IgD-negative memory B cell (primary cell): ENCODE results near the gene MMRN2. TPM values are rescaled to one million over a fixed set of nuclear protein-coding genes. Genes with fewer than 3 reads are reported as not detected.
A peak's percentile ranks its signal among the peaks of the same experiment; 100 is the strongest.
"Not testable (repeated sequence)": the region's sequence is repeated elsewhere in the genome, so short reads cannot be mapped to it uniquely, and the experiment has no call there.

ENCODE experiments used
- H3K27ac Mint-ChIP-seq, 3 donors: one replicate each; pipeline ENCODE4 v1.8.0; 2020 to 2022; ENCODE audit warnings: mild to moderate bottlenecking in 3 of 3, mixed read lengths in 3 of 3, moderate library complexity in 1 of 3
- H3K27me3 Mint-ChIP-seq: one replicate; pipeline ENCODE4 v1.8.0; 2021; ENCODE audit warnings: mixed read lengths
- H3K36me3 Mint-ChIP-seq: one replicate; pipeline ENCODE4 v1.8.0; 2020; ENCODE audit warnings: mild to moderate bottlenecking, mixed read lengths
- H3K4me1 Mint-ChIP-seq, 3 donors: one replicate each; pipeline ENCODE4 v1.8.0; 2020 to 2022; ENCODE audit warnings: mixed read lengths in 3 of 3, mild to moderate bottlenecking in 1 of 3
- H3K4me3 Mint-ChIP-seq, 4 donors: one replicate each; pipeline ENCODE4 v1.8.0; 2020 to 2022; ENCODE audit warnings: mild to moderate bottlenecking in 4 of 4, mixed read lengths in 4 of 4, moderate library complexity in 3 of 4
- H3K9me3 Mint-ChIP-seq, 3 donors: one replicate each; pipeline ENCODE4 v1.8.0; 2020 to 2021; ENCODE audit warnings: mixed read lengths in 3 of 3, mild to moderate bottlenecking in 1 of 3
- polyA plus RNA-seq: library from polyadenylated mRNA; unstranded; fragments of 300-500 nt; fragmentation: Illumina TruSeq; gene quantifications from one replicate; pipeline ENCODE4 v1.2.3, GENCODE V29; 2021

Gene MMRN2
- polyA plus RNA-seq, 1 donor from 2014 or later, result not detected

GRCh38 chr10:86955501-86956194, 1.8 kb downstream of the MMRN2 start:
- Mint-ChIP-seq H3K4me3 (no peak overlapping the region), H3K36me3 (peaks cover 3% of the 10 kb centered on the region), H3K9me3 (peaks cover 4 to 14% (median 6%) of the 10 kb centered on the region in 3 donors), H3K27ac (no peak overlapping the region), H3K27me3 (peaks cover 8% of the 10 kb centered on the region), H3K4me1 (no peaks in the 10 kb centered on the region)

GRCh38 chr10:86954681-86955500, 2.5 kb downstream of the MMRN2 start:
- Mint-ChIP-seq H3K4me3 (peak overlapping the region in 1 of 4 donors; percentile 37), H3K27ac (no peak overlapping the region)

GRCh38 chr10:86953747-86954680, 3.4 kb downstream of the MMRN2 start:
- peaks cover 4 to 18% (median 6%) of the 10 kb centered on the region in 3 donors for H3K9me3 Mint-ChIP-seq
- H3K36me3 Mint-ChIP-seq, result peaks cover 3% of the 10 kb centered on the region
- no peaks in the 10 kb centered on the region for H3K4me1 Mint-ChIP-seq
- H3K4me3 Mint-ChIP-seq, result no peak overlapping the region
- H3K27me3 Mint-ChIP-seq, result peaks cover 3% of the 10 kb centered on the region
- H3K27ac Mint-ChIP-seq, result no peak overlapping the region

More at GRCh38 chr10:86954681-86955500, 2.5 kb downstream of the MMRN2 start:
- H3K4me1 Mint-ChIP-seq, result no peaks in the 10 kb centered on the region
- peaks cover 6% of the 10 kb centered on the region for H3K27me3 Mint-ChIP-seq
- H3K9me3 Mint-ChIP-seq, result peaks cover 4 to 18% (median 6%) of the 10 kb centered on the region in 3 donors
- H3K36me3 Mint-ChIP-seq, result peaks cover 3% of the 10 kb centered on the region

- not testable (repeated sequence) for H3K27me3 Mint-ChIP-seq, H3K4me3 Mint-ChIP-seq
Measured at GRCh38 chr10:86952697-86953096, 4.7 kb downstream of the MMRN2 start.

GRCh38 chr10:86952106-86952505, 5.3 kb downstream of the MMRN2 start:
- H3K4me1 Mint-ChIP-seq, result no peaks in the 10 kb centered on the region
- no peak overlapping the region for H3K4me3 Mint-ChIP-seq
- peaks cover 4 to 18% (median 8%) of the 10 kb centered on the region in 3 donors for H3K9me3 Mint-ChIP-seq
- peak overlapping the region in 1 of 3 donors; percentile 71 for H3K27ac Mint-ChIP-seq
- peaks cover 3% of the 10 kb centered on the region for H3K36me3 Mint-ChIP-seq
- peaks cover under 1% of the 10 kb centered on the region for H3K27me3 Mint-ChIP-seq

More at GRCh38 chr10:86952697-86953096, 4.7 kb downstream of the MMRN2 start:
- not testable (repeated sequence) for H3K27ac Mint-ChIP-seq, H3K36me3 Mint-ChIP-seq, H3K4me1 Mint-ChIP-seq
- peaks cover 4 to 18% (median 8%) of the 10 kb centered on the region in 3 donors for H3K9me3 Mint-ChIP-seq

GRCh38 chr10:86951184-86951761, 6.1 kb downstream of the MMRN2 start:
- Mint-ChIP-seq H3K4me3 (no peak overlapping the region), H3K4me1 (no peaks in the 10 kb centered on the region), H3K36me3 (peaks cover 3% of the 10 kb centered on the region), H3K9me3 (peaks cover 4 to 18% (median 8%) of the 10 kb centered on the region in 3 donors), H3K27ac (no peak overlapping the region), H3K27me3 (peaks cover 8% of the 10 kb centered on the region)

GRCh38 chr10:86950349-86950748, 7.1 kb downstream of the MMRN2 start:
- Mint-ChIP-seq H3K4me1 (no peaks in the 10 kb centered on the region), H3K27me3 (peaks cover 9% of the 10 kb centered on the region), H3K9me3 (peaks cover 4 to 18% (median 8%) of the 10 kb centered on the region in 3 donors), H3K4me3 (peak overlapping the region in 1 of 4 donors; percentile 40), H3K36me3 (peaks cover 3% of the 10 kb centered on the region), H3K27ac (no peak overlapping the region)

- H3K4me1 Mint-ChIP-seq, H3K4me3 Mint-ChIP-seq, H3K27me3 Mint-ChIP-seq, H3K36me3 Mint-ChIP-seq, H3K27ac Mint-ChIP-seq: not testable (repeated sequence)
- H3K9me3 Mint-ChIP-seq, result peaks cover 2 to 14% (median 8%) of the 10 kb centered on the region in 3 donors
Measured at GRCh38 chr10:86947806-86948205, 9.6 kb downstream of the MMRN2 start.

- Mint-ChIP-seq H3K4me3 (peak overlapping the region in 1 of 4 donors; percentile 34), H3K27ac (peak overlapping the region in 1 of 3 donors; percentile 65), H3K9me3 (peaks cover 0 to 4% (median 2%) of the 10 kb centered on the region in 3 donors), H3K4me1 (no peaks in the 10 kb centered on the region), H3K36me3 (no peaks in the 10 kb centered on the region), H3K27me3 (peaks cover 9% of the 10 kb centered on the region)
Measured at GRCh38 chr10:86946213-86947155, 10.9 kb downstream of the MMRN2 start.

GRCh38 chr10:86945361-86946212, 11.8 kb downstream of the MMRN2 start:
- Mint-ChIP-seq H3K36me3 (no peaks in the 10 kb centered on the region), H3K9me3 (peaks cover 0 to 4% (median 2%) of the 10 kb centered on the region in 3 donors), H3K4me1 (no peaks in the 10 kb centered on the region), H3K27ac (peak overlapping the region in 1 of 3 donors; percentile 53), H3K4me3 (no peak overlapping the region), H3K27me3 (peaks cover 9% of the 10 kb centered on the region)

GRCh38 chr10:86944907-86945306, 12.5 kb downstream of the MMRN2 start:
- Mint-ChIP-seq H3K36me3 (no peaks in the 10 kb centered on the region), H3K27ac (no peak overlapping the region), H3K4me1 (no peaks in the 10 kb centered on the region), H3K9me3 (peaks cover 0 to 2% (median 0%) of the 10 kb centered on the region in 3 donors), H3K27me3 (peaks cover 9% of the 10 kb centered on the region), H3K4me3 (no peak overlapping the region)

- Mint-ChIP-seq H3K27me3 (peaks cover 9% of the 10 kb centered on the region), H3K9me3 (peaks cover 0 to 2% (median 0%) of the 10 kb centered on the region in 3 donors), H3K27ac (no peak overlapping the region), H3K4me3 (no peak overlapping the region), H3K36me3 (no peaks in the 10 kb centered on the region), H3K4me1 (peaks cover 0 to under 1% (median 0%) of the 10 kb centered on the region in 3 donors)
Measured at GRCh38 chr10:86944471-86944870, 12.9 kb downstream of the MMRN2 start.

- no peak overlapping the region for H3K27ac Mint-ChIP-seq
- H3K4me3 Mint-ChIP-seq, result no peak overlapping the region
- no peaks in the 10 kb centered on the region for H3K36me3 Mint-ChIP-seq
Measured at GRCh38 chr10:86944031-86944419, 13.4 kb downstream of the MMRN2 start.

More at GRCh38 chr10:86944031-86944419, 13.4 kb downstream of the MMRN2 start:
- H3K4me1 Mint-ChIP-seq, result peaks cover 0 to 1% (median 0%) of the 10 kb centered on the region in 3 donors
- H3K27me3 Mint-ChIP-seq, result peaks cover 9% of the 10 kb centered on the region
- peaks cover 0 to 2% (median 0%) of the 10 kb centered on the region in 3 donors for H3K9me3 Mint-ChIP-seq
